ENCODE measurements around the gene TNRC18. TPM values are rescaled to one million over a fixed set of nuclear protein-coding genes. Genes with fewer than 3 reads are reported as not detected.

TNRC18 gene
- total and polyA plus RNA-seq, 2 of the 8 experiments (the other 6 are each of a cell fraction or from before 2014, with no cell fraction given): 1.7 to 8.6 TPM

DNA sequence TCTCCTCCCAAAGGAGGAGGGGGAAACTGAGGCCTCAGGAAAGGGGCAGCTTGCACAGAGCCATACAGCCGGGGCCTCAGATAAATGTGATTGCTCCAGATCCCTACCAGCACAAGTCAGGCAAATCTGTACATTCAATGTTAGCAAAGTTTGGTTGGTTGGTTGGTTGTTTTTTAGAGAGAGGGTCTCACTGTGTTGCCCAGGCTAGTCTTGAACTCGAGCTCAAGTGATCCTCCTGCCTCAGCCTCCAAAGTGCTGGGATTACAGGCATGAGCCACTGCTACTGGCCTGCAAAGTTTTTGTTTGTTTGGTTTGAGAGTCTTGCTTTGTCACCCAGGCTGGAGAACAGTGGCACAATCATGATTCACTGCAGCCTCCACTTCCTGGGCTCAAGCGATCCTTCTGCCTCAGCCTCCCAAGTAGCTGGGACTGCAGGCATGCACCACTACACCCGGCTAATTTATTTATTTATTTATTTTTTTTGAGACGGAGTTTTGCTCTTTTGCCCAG is 30.0 kb upstream of the TNRC18 start (continued):
- TF ChIP-seq, protein P1, sequence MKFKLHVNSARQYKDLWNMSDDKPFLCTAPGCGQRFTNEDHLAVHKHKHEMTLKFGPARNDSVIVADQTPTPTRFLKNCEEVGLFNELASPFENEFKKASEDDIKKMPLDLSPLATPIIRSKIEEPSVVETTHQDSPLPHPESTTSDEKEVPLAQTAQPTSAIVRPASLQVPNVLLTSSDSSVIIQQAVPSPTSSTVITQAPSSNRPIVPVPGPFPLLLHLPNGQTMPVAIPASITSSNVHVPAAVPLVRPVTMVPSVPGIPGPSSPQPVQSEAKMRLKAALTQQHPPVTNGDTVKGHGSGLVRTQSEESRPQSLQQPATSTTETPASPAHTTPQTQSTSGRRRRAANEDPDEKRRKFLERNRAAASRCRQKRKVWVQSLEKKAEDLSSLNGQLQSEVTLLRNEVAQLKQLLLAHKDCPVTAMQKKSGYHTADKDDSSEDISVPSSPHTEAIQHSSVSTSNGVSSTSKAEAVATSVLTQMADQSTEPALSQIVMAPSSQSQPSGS (IDR thresholded peaks at IDR 0.05; ENCODE audit: low read length): no peak
- TF ChIP-seq TEAD4 (IDR thresholded peaks at IDR 0.05; ENCODE audit: low read depth, low read length) (no peak), POLR2A (IDR thresholded peaks at IDR 0.05; ENCODE audit: control extremely low read depth in 1 of 2, low read depth in 2 of 2, low read length in 2 of 2) (no peak), NRF1 (IDR thresholded peaks at IDR 0.05; ENCODE audit: low read depth, low read length) (no peak), SIX5 (IDR thresholded peaks at IDR 0.05; ENCODE audit: low read depth, low read length) (no peak)
